ENCODE data around the gene CSTF2.

CSTF2 gene

GRCh38 chrX:100871594-100872560, 51.7 kb downstream of the CSTF2 start:
- DNase-seq (ENCODE audit: low spot score): no peak

- no peak for DNase-seq (ENCODE audit: low spot score)
Observed at GRCh38 chrX:100874325-100874724, 54.1 kb downstream of the CSTF2 start, which contains the start of gene NOX1. Gene NOX1 (minus strand): TSS chrX:100874359. CDS start chrX:100874139, 220 bp downstream.

- DNase-seq (ENCODE audit: low spot score): no peak
Observed at GRCh38 chrX:100880368-100880767, 60.2 kb downstream of the CSTF2 start.

- no peak for DNase-seq (ENCODE audit: low spot score)
Observed at GRCh38 chrX:100883654-100884053, 63.5 kb downstream of the CSTF2 start.

Data from globus pallidus (tissue), 1 donor.